Duodenal mucosa (tissue), 2 donors: ENCODE results near the gene PPP2R2D.

Experiments
- H3K27ac ChIP-seq: one replicate; pipeline ENCODE4 v1.7.0; 2013; ENCODE audit warnings: low read depth, low read length
- H3K27me3 ChIP-seq, 2 donors: one replicate each; pipeline ENCODE4 v1.7.0; 2013; ENCODE audit warnings: low read length in 2 of 2, control low read depth in 1 of 2; ENCODE audit not compliant: insufficient read depth in 2 of 2, control insufficient read depth in 1 of 2
- H3K36me3 ChIP-seq, 2 donors: one replicate each; pipeline ENCODE4 v1.7.0; 2013; ENCODE audit warnings: low read length in 2 of 2, control low read depth in 1 of 2; ENCODE audit not compliant: insufficient read depth in 2 of 2, control insufficient read depth in 1 of 2
- H3K4me1 ChIP-seq, 2 donors: one replicate each; pipeline ENCODE4 v1.7.0; 2013; ENCODE audit warnings: low read length in 2 of 2, control low read depth in 1 of 2; ENCODE audit not compliant: insufficient read depth in 2 of 2, control insufficient read depth in 1 of 2
- H3K4me3 ChIP-seq, 2 donors: one replicate each; pipeline ENCODE4 v1.7.0; 2013; ENCODE audit warnings: low read length in 2 of 2, low read depth in 1 of 2
- H3K9ac ChIP-seq, 2 donors: one replicate each; pipeline ENCODE4 v1.7.0; 2013; ENCODE audit warnings: low read length in 2 of 2, low read depth in 1 of 2
- H3K9me3 ChIP-seq, 2 donors: one replicate each; pipeline ENCODE4 v1.7.0; 2013; ENCODE audit warnings: low read length in 2 of 2, control low read depth in 1 of 2; ENCODE audit not compliant: control insufficient read depth in 1 of 2

PPP2R2D gene

GRCh38 chr10:131857156-131858117, 43.4 kb upstream of the PPP2R2D start:
- no peaks in the 10 kb centered on the region for H3K36me3 ChIP-seq
- no peak overlapping the region for H3K27ac ChIP-seq
- no peaks in the 10 kb centered on the region for H3K4me1 ChIP-seq
- no peaks in the 10 kb centered on the region for H3K9me3 ChIP-seq
- peaks cover 0 to 6% of the 10 kb centered on the region in 2 donors for H3K27me3 ChIP-seq
- H3K9ac ChIP-seq: no peak overlapping the region
- no peak overlapping the region for H3K4me3 ChIP-seq

- Histone ChIP-seq H3K9me3 (no peaks in the 10 kb centered on the region), H3K4me3 (no peak overlapping the region), H3K4me1 (no peaks in the 10 kb centered on the region), H3K9ac (no peak overlapping the region), H3K27ac (no peak overlapping the region), H3K27me3 (peaks cover 0 to 6% of the 10 kb centered on the region in 2 donors), H3K36me3 (no peaks in the 10 kb centered on the region)
Observed at GRCh38 chr10:131858118-131858515, 42.7 kb upstream of the PPP2R2D start.

GRCh38 chr10:131858583-131859340, 42.0 kb upstream of the PPP2R2D start:
- Histone ChIP-seq H3K9me3 (no peaks in the 10 kb centered on the region), H3K27me3 (peaks cover 0 to 6% of the 10 kb centered on the region in 2 donors), H3K36me3 (no peaks in the 10 kb centered on the region), H3K27ac (no peak overlapping the region), H3K4me3 (no peak overlapping the region), H3K9ac (no peak overlapping the region), H3K4me1 (no peaks in the 10 kb centered on the region)

GRCh38 chr10:131859341-131860020, 41.3 kb upstream of the PPP2R2D start:
- Histone ChIP-seq H3K27ac (no peak overlapping the region), H3K27me3 (peaks cover 0 to 6% of the 10 kb centered on the region in 2 donors)

GRCh38 chr10:131860311-131860710, 40.5 kb upstream of the PPP2R2D start:
- Histone ChIP-seq H3K27me3 (peaks cover 0 to 8% of the 10 kb centered on the region in 2 donors), H3K4me1 (no peaks in the 10 kb centered on the region)

More at GRCh38 chr10:131859341-131860020, 41.3 kb upstream of the PPP2R2D start:
- no peaks in the 10 kb centered on the region for H3K4me1 ChIP-seq
- H3K9me3 ChIP-seq: no peaks in the 10 kb centered on the region
- H3K4me3 ChIP-seq: no peak overlapping the region
- no peak overlapping the region for H3K9ac ChIP-seq
- H3K36me3 ChIP-seq: no peaks in the 10 kb centered on the region

GRCh38 chr10:131860806-131861440, 39.9 kb upstream of the PPP2R2D start:
- Histone ChIP-seq H3K4me3 (no peak overlapping the region), H3K9me3 (no peaks in the 10 kb centered on the region), H3K9ac (no peak overlapping the region), H3K36me3 (no peaks in the 10 kb centered on the region), H3K4me1 (no peaks in the 10 kb centered on the region), H3K27me3 (peaks cover 0 to 9% of the 10 kb centered on the region in 2 donors), H3K27ac (no peak overlapping the region)

More at GRCh38 chr10:131860311-131860710, 40.5 kb upstream of the PPP2R2D start:
- Histone ChIP-seq H3K9me3 (no peaks in the 10 kb centered on the region), H3K27ac (no peak overlapping the region), H3K36me3 (no peaks in the 10 kb centered on the region), H3K4me3 (no peak overlapping the region), H3K9ac (no peak overlapping the region)

GRCh38 chr10:131862548-131862947, 38.3 kb upstream of the PPP2R2D start:
- Histone ChIP-seq H3K4me3 (no peak overlapping the region), H3K9ac (no peak overlapping the region), H3K27me3 (peaks cover 0 to 9% of the 10 kb centered on the region in 2 donors), H3K36me3 (no peaks in the 10 kb centered on the region), H3K27ac (no peak overlapping the region), H3K9me3 (no peaks in the 10 kb centered on the region), H3K4me1 (no peaks in the 10 kb centered on the region)

GRCh38 chr10:131865223-131865917, 35.4 kb upstream of the PPP2R2D start:
- Histone ChIP-seq H3K36me3 (no peaks in the 10 kb centered on the region), H3K4me1 (no peaks in the 10 kb centered on the region), H3K27ac (no peak overlapping the region), H3K9ac (no peak overlapping the region), H3K27me3 (peaks cover 0 to 6% of the 10 kb centered on the region in 2 donors), H3K4me3 (no peak overlapping the region), H3K9me3 (no peaks in the 10 kb centered on the region)

GRCh38 chr10:131866673-131867072, 34.1 kb upstream of the PPP2R2D start:
- Histone ChIP-seq H3K27me3 (peaks cover 0 to 3% of the 10 kb centered on the region in 2 donors), H3K27ac (no peak overlapping the region), H3K4me3 (no peak overlapping the region), H3K36me3 (no peaks in the 10 kb centered on the region), H3K9me3 (no peaks in the 10 kb centered on the region), H3K4me1 (no peaks in the 10 kb centered on the region), H3K9ac (no peak overlapping the region)
